PC-3 (cell line): Measurements from ENCODE around the gene ARHGAP18. TPM values are rescaled to one million over a fixed set of nuclear protein-coding genes. Genes with fewer than 3 reads are reported as not detected.

Source experiments
- ATAC-seq: fragments of 200-7000 bp; cut with Tn5 transposase; 2 replicates; pipeline ENCODE4 v1.9.1; 2020; ENCODE audit warnings: mild to moderate bottlenecking, moderate library complexity
- BruUV-seq: library from RNA; stranded (reverse); fragments of 400-500 nt; replicated peaks from 2 replicates; lab custom pipeline; 2021; lab: Mats Ljungman, UMichigan
- CTCF ChIA-PET: fragments of 300-600 bp; sonication (Branson Sonifier 250); formaldehyde crosslinking; loops from one replicate; lab custom pipeline; 2022; ENCODE audit warnings: antibody characterized with exemption; lab: Charles Lee
- POLR2A ChIA-PET: fragments of 300-600 bp; sonication (Branson Sonifier 250); formaldehyde crosslinking; loops from one replicate; lab custom pipeline; 2022; ENCODE audit warnings: antibody characterized with exemption; ENCODE audit not compliant: unreplicated experiment; lab: Charles Lee
- DNase-seq: peaks from one replicate; pipeline ENCODE4 v3.0.0-alpha.2; 2015
- H2AFZ ChIP-seq: fragments of 300-600 bp; sonication (generic); 2 replicates; pipeline ENCODE4 v1.6.0; 2016; ENCODE audit warnings: antibody characterized with exemption, low read length
- H3F3A ChIP-seq: fragments of 300-600 bp; sonication (generic); one replicate; pipeline ENCODE4 v1.6.0; 2017; ENCODE audit warnings: antibody characterized with exemption, low read length, control low read depth, mild to moderate bottlenecking; ENCODE audit not compliant: unreplicated experiment
- H3K27ac ChIP-seq: fragments of 300-600 bp; sonication (generic); 2 replicates; pipeline ENCODE4 v1.5.1; 2016; ENCODE audit warnings: mild to moderate bottlenecking, low read length
- H3K27me3 ChIP-seq: fragments of 300-600 bp; sonication (generic); 2 replicates; pipeline ENCODE4 v1.6.1; 2016; ENCODE audit warnings: low read length, mixed read lengths
- H3K36me3 ChIP-seq: fragments of 300-600 bp; sonication (generic); 2 replicates; pipeline ENCODE4 v1.6.1; 2016; ENCODE audit warnings: low read depth, mixed run types, low read length, mixed read lengths
- H3K4me1 ChIP-seq: fragments of 300-600 bp; sonication (generic); 2 replicates; pipeline ENCODE4 v1.5.1; 2016; ENCODE audit warnings: low read length; ENCODE audit not compliant: insufficient read depth
- H3K4me2 ChIP-seq: fragments of 300-600 bp; sonication (generic); 2 replicates; pipeline ENCODE4 v1.6.0; 2016; ENCODE audit warnings: low read length
- H3K4me3 ChIP-seq: fragments of 300-600 bp; sonication (generic); 2 replicates; pipeline ENCODE4 v1.5.1; 2016; ENCODE audit warnings: mild to moderate bottlenecking, low read length, mixed read lengths
- H3K79me2 ChIP-seq: fragments of 300-600 bp; sonication (generic); 2 replicates; pipeline ENCODE4 v1.6.1; 2017; ENCODE audit warnings: low read length, mixed read lengths
- H3K9ac ChIP-seq: fragments of 300-600 bp; sonication (generic); 2 replicates; pipeline ENCODE4 v1.6.0; 2016; ENCODE audit warnings: mild to moderate bottlenecking, low read length
- H3K9me2 ChIP-seq: fragments of 300-600 bp; sonication (generic); replicated peaks from 2 replicates; pipeline ENCODE4 v1.6.1; 2016; ENCODE audit warnings: mixed run types, low read length, mixed read lengths
- H3K9me3 ChIP-seq: fragments of 300-600 bp; sonication (generic); 2 replicates; pipeline ENCODE4 v1.6.1; 2016; ENCODE audit warnings: low read length, mixed read lengths
- H4K20me1 ChIP-seq: fragments of 300-600 bp; sonication (generic); 2 replicates; pipeline ENCODE4 v1.6.1; 2016; ENCODE audit warnings: low read length, mixed read lengths
- EZH2 ChIP-seq: fragments of 300-600 bp; sonication (generic); IDR thresholded peaks from one replicate; pipeline ENCODE4 v1.6.1; 2017; ENCODE audit warnings: antibody characterized with exemption, mild to moderate bottlenecking, low read length; ENCODE audit not compliant: unreplicated experiment
- EZH2phosphoT487 ChIP-seq: fragments of 300-600 bp; sonication (generic); IDR thresholded peaks from 2 replicates; pipeline ENCODE4 v1.6.1; 2018; ENCODE audit warnings: mild to moderate bottlenecking, antibody characterized with exemption, low read length, borderline replicate concordance
- intact Hi-C: fragments of 100-400 bp; cut with micrococcal nuclease; formaldehyde crosslinking; loops from 2 replicates; pipeline ENCODE4 v1.9.0; 2023
- total RNA-seq: library from RNA; depleted of rRNA; stranded (reverse); fragments of >200 nt; gene quantifications from 2 replicates; pipeline ENCODE4 v1.2.3, GENCODE V29; 2014
- TF ChIP-seq, protein P1 (sequence below): fragments of 300-600 bp; sonication (generic); conservative IDR thresholded peaks from 2 replicates; pipeline ENCODE4 v1.5.1; 2017; ENCODE audit warnings: antibody characterized with exemption, low read depth, mild to moderate bottlenecking, low read length

The ARHGAP18 gene
- total RNA-seq, 1 experiment from 2014 or later: 5.9 TPM

- Histone ChIP-seq H3K36me3 (no peaks in the 10 kb centered on the region), H3K79me2 (no peaks in the 10 kb centered on the region)
- intact Hi-C loops: no loop called here
These were observed 47.6 kb downstream of the ARHGAP18 start for GRCh38 chr6:129662406-129662766.

GRCh38 chr6:129661536-129662405, 48.2 kb downstream of the ARHGAP18 start:
- no peaks in the 10 kb centered on the region for H3K36me3 ChIP-seq
- no peaks in the 10 kb centered on the region for H3K79me2 ChIP-seq
- DNase-seq (no peak), ATAC-seq (no peak)
- intact Hi-C loops: no loop called here
- no peaks in the 10 kb centered on the region for H4K20me1 ChIP-seq
- no TSS peak for BruUV-seq
- CTCF ChIA-PET: no interaction called here
- H3K4me1 ChIP-seq: no peaks in the 10 kb centered on the region
- no peaks in the 10 kb centered on the region for H3K9me3 ChIP-seq
- no peak overlapping the region for H3K4me2 ChIP-seq
- no peak overlapping the region for H3K4me3 ChIP-seq
- H3K27ac ChIP-seq: no peak overlapping the region
- TF ChIP-seq EZH2: no peak
- TF ChIP-seq, protein P1, sequence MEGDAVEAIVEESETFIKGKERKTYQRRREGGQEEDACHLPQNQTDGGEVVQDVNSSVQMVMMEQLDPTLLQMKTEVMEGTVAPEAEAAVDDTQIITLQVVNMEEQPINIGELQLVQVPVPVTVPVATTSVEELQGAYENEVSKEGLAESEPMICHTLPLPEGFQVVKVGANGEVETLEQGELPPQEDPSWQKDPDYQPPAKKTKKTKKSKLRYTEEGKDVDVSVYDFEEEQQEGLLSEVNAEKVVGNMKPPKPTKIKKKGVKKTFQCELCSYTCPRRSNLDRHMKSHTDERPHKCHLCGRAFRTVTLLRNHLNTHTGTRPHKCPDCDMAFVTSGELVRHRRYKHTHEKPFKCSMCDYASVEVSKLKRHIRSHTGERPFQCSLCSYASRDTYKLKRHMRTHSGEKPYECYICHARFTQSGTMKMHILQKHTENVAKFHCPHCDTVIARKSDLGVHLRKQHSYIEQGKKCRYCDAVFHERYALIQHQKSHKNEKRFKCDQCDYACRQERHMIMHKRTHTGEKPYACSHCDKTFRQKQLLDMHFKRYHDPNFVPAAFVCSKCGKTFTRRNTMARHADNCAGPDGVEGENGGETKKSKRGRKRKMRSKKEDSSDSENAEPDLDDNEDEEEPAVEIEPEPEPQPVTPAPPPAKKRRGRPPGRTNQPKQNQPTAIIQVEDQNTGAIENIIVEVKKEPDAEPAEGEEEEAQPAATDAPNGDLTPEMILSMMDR: no peak
- TF ChIP-seq EZH2phosphoT487: no peak
- POLR2A ChIA-PET: no interaction called here
- H3F3A ChIP-seq: no peaks in the 10 kb centered on the region
- no peaks in the 10 kb centered on the region for H3K27me3 ChIP-seq
- H3K9me2 ChIP-seq: no peaks in the 10 kb centered on the region
- H2AFZ ChIP-seq: no peak overlapping the region
- no peak overlapping the region for H3K9ac ChIP-seq

More at GRCh38 chr6:129662406-129662766, 47.6 kb downstream of the ARHGAP18 start:
- no peaks in the 10 kb centered on the region for H3F3A ChIP-seq
- H3K9me2 ChIP-seq: no peaks in the 10 kb centered on the region
- no TSS peak for BruUV-seq
- H3K4me1 ChIP-seq: peaks cover 3% of the 10 kb centered on the region
- no peak for ATAC-seq
- no peak overlapping the region for H3K27ac ChIP-seq
- no peak for DNase-seq
- no peaks in the 10 kb centered on the region for H3K9me3 ChIP-seq
- H2AFZ ChIP-seq: no peak overlapping the region
- no peaks in the 10 kb centered on the region for H3K27me3 ChIP-seq
- H3K4me3 ChIP-seq: no peak overlapping the region
- ChIA-PET POLR2A (no interaction called here), CTCF (no interaction called here)
- TF ChIP-seq, protein P1: no peak
- no peak for TF ChIP-seq EZH2phosphoT487
- TF ChIP-seq EZH2: no peak
- H3K4me2 ChIP-seq: no peak overlapping the region
- no peak overlapping the region for H3K9ac ChIP-seq
- no peaks in the 10 kb centered on the region for H4K20me1 ChIP-seq

DNA sequence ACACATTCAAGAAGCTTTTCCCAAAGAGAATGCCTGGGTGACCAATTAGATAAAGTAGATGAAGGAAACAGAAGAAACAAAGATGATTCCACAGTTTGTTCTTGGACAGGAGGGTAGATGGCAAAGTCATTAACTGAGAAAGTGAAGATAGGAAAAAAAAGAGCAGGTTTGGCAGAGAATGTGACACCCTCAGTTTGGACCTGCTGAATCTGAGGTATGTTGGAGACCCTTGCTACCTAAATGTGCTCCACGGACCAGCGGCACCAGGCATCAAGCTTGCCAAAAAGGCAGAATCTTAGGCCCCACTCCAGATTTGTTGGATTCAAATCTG, 49.7 kb downstream of the ARHGAP18 start:
- no peak overlapping the region for H3K27ac ChIP-seq
- intact Hi-C loops: no loop called here
- no peaks in the 10 kb centered on the region for H3K9me2 ChIP-seq
- CTCF ChIA-PET: no interaction called here
- H3K9ac ChIP-seq: no peak overlapping the region
- H3K9me3 ChIP-seq: no peaks in the 10 kb centered on the region
- H3K4me3 ChIP-seq: no peak overlapping the region
- TF ChIP-seq EZH2: no peak
- POLR2A ChIA-PET: no interaction called here
- H3K79me2 ChIP-seq: no peaks in the 10 kb centered on the region
- H3K4me2 ChIP-seq: no peak overlapping the region
- H3F3A ChIP-seq: no peaks in the 10 kb centered on the region
- H4K20me1 ChIP-seq: no peaks in the 10 kb centered on the region
- no peaks in the 10 kb centered on the region for H3K4me1 ChIP-seq
- no TSS peak for BruUV-seq
- DNase-seq (no peak), ATAC-seq (no peak)
- no peak overlapping the region for H2AFZ ChIP-seq
- H3K27me3 ChIP-seq: no peaks in the 10 kb centered on the region
- no peaks in the 10 kb centered on the region for H3K36me3 ChIP-seq
